Endodermal cell (in vitro differentiated cells): Measurements from ENCODE around the gene OPCML. TPM values are rescaled to one million over a fixed set of nuclear protein-coding genes. Genes with fewer than 3 reads are reported as not detected.
A peak's percentile ranks its signal among the peaks of the same experiment; 100 is the strongest.

ENCODE experiments used
- DNase-seq: peaks from one replicate; pipeline ENCODE4 v3.0.0-alpha.2; 2017
- H3K27ac ChIP-seq: 2 replicates; pipeline ENCODE4 v1.5.1; 2013; ENCODE audit warnings: mild to moderate bottlenecking, low read depth, low read length, moderate library complexity
- H3K27me3 ChIP-seq: 2 replicates; pipeline ENCODE4 v1.6.1; 2013; ENCODE audit warnings: mild to moderate bottlenecking, low read length, moderate library complexity; ENCODE audit not compliant: insufficient read depth, control insufficient read depth, poor library complexity, severe bottlenecking
- H3K36me3 ChIP-seq: 2 replicates; pipeline ENCODE4 v1.7.0; 2013; ENCODE audit warnings: mild to moderate bottlenecking, low read length, moderate library complexity; ENCODE audit not compliant: control insufficient read depth, insufficient read depth
- H3K4me1 ChIP-seq: one replicate; pipeline ENCODE4 v1.7.0; 2013; ENCODE audit warnings: low read length; ENCODE audit not compliant: control insufficient read depth, insufficient read depth
- H3K4me3 ChIP-seq: 2 replicates; pipeline ENCODE4 v1.5.1; 2013; ENCODE audit warnings: mild to moderate bottlenecking, low read length, moderate library complexity
- H3K9ac ChIP-seq: 2 replicates; pipeline ENCODE4 v1.6.1; 2013; ENCODE audit warnings: mild to moderate bottlenecking, low read length, moderate library complexity; ENCODE audit not compliant: poor library complexity, severe bottlenecking; ENCODE audit errors: extremely low read depth
- H3K9me3 ChIP-seq: 2 replicates; pipeline ENCODE4 v1.6.1; 2013; ENCODE audit warnings: mild to moderate bottlenecking, low read length, moderate library complexity; ENCODE audit not compliant: control insufficient read depth
- H3K27ac Mint-ChIP-seq: 2 replicates; pipeline ENCODE4 v1.8.0; 2020; ENCODE audit warnings: mixed read lengths
- H3K27me3 Mint-ChIP-seq: 2 replicates; pipeline ENCODE4 v1.8.0; 2021; ENCODE audit warnings: mild to moderate bottlenecking, mixed read lengths; ENCODE audit not compliant: insufficient read depth
- H3K36me3 Mint-ChIP-seq: 2 replicates; pipeline ENCODE4 v1.8.0; 2020; ENCODE audit warnings: low read depth, mixed read lengths
- H3K4me1 Mint-ChIP-seq: 2 replicates; pipeline ENCODE4 v1.8.0; 2020; ENCODE audit warnings: mixed read lengths
- H3K4me3 Mint-ChIP-seq: 2 replicates; pipeline ENCODE4 v1.8.0; 2020; ENCODE audit warnings: mild to moderate bottlenecking, moderate library complexity, mixed read lengths
- H3K9me3 Mint-ChIP-seq: 2 replicates; pipeline ENCODE4 v1.8.0; 2020; ENCODE audit warnings: mild to moderate bottlenecking, mixed read lengths
- CTCF ChIP-seq: fragments of 200-600 bp; sonication (generic); conservative IDR thresholded peaks from 2 replicates; pipeline ENCODE4 v1.5.0; 2021; ENCODE audit warnings: antibody characterized with exemption, mild to moderate bottlenecking
- WGBS, 2 experiments: methylation state at CpG; one replicate each; pipeline versions ENCODE4 v1.1.5 to v1.1.7; 2013; ENCODE audit warnings: missing lambda C conversion rate in 2 of 2, mixed read lengths in 1 of 2; ENCODE audit not compliant: insufficient coverage in 1 of 2, insufficient read length in 1 of 2; 5-methylcytosine and 5-hydroxymethylcytosine counted together
- total RNA-seq, 2 donors: library from RNA; stranded (reverse); fragmentation: NEBNext Ultra II Directional in 1 of 2; extraction: Animal tissue kit (Norgen Biotek cat#: 25700) in 1 of 2; gene quantifications; 2 replicates in 1 of 2; 3 replicates in 1 of 2; pipeline ENCODE4 v1.2.1, GENCODE V29; 2021

Gene OPCML
- total RNA-seq, 2 donors from 2014 or later, result 0.49 to 0.86 TPM

- H3K27ac ChIP-seq, result no peak overlapping the region
- no peaks in the 10 kb centered on the region for H3K36me3 Mint-ChIP-seq
- H3K27ac Mint-ChIP-seq, result no peak overlapping the region
- H3K4me1 ChIP-seq, result peaks cover 7% of the 10 kb centered on the region
- no peaks in the 10 kb centered on the region for H3K27me3 ChIP-seq
- no peak overlapping the region for H3K9ac ChIP-seq
- H3K4me3 Mint-ChIP-seq, result no peak overlapping the region
- no peaks in the 10 kb centered on the region for H3K9me3 ChIP-seq
- no peaks in the 10 kb centered on the region for H3K9me3 Mint-ChIP-seq
- peaks cover 2% of the 10 kb centered on the region for H3K27me3 Mint-ChIP-seq
- no peaks in the 10 kb centered on the region for H3K36me3 ChIP-seq
- WGBS, 2 experiments, result 91% methylated on average over 7 of the region's 7 CpGs; no CpG with 5 or more reads in 1 of the 2 experiments
- no peak for TF ChIP-seq CTCF
- H3K4me1 Mint-ChIP-seq, result peaks cover 11% of the 10 kb centered on the region
- no peak for DNase-seq
- H3K4me3 ChIP-seq, result no peak overlapping the region
These were observed 497.4 kb downstream of the OPCML start for GRCh38 chr11:133034929-133035328.

GRCh38 chr11:133029107-133029506 is 503.2 kb downstream of the OPCML start:
- Mint-ChIP-seq H3K27me3 (peaks cover 2% of the 10 kb centered on the region), H3K27ac (no peak overlapping the region), H3K36me3 (no peaks in the 10 kb centered on the region), H3K4me1 (peaks cover 12% of the 10 kb centered on the region), H3K9me3 (no peaks in the 10 kb centered on the region), H3K4me3 (no peak overlapping the region)
- H3K4me1 ChIP-seq, result no peaks in the 10 kb centered on the region
- WGBS, 2 experiments, result 61 to 72% methylated on average over 4 to 5 of the region's 5 CpGs
- H3K27me3 ChIP-seq, result no peaks in the 10 kb centered on the region
- no peak for TF ChIP-seq CTCF
- no peak overlapping the region for H3K4me3 ChIP-seq
- H3K36me3 ChIP-seq, result no peaks in the 10 kb centered on the region
- no peak overlapping the region for H3K9ac ChIP-seq
- no peaks in the 10 kb centered on the region for H3K9me3 ChIP-seq
- peak overlapping the region; percentile 92 for H3K27ac ChIP-seq
- DNase-seq, result no peak

GRCh38 chr11:133026952-133027351 is 505.3 kb downstream of the OPCML start:
- H3K36me3 ChIP-seq, result no peaks in the 10 kb centered on the region
- H3K27me3 ChIP-seq, result no peaks in the 10 kb centered on the region
- no peak overlapping the region for H3K9ac ChIP-seq
- no peak overlapping the region for H3K4me3 Mint-ChIP-seq
- no peak overlapping the region for H3K4me3 ChIP-seq
- no peak overlapping the region for H3K27ac Mint-ChIP-seq
- H3K9me3 ChIP-seq, result no peaks in the 10 kb centered on the region
- no peaks in the 10 kb centered on the region for H3K27me3 Mint-ChIP-seq
- 86% methylated on average over 1 of the region's 1 CpG; no CpG with 5 or more reads in 1 of the 2 experiments for WGBS, 2 experiments
- no peaks in the 10 kb centered on the region for H3K9me3 Mint-ChIP-seq
- no peaks in the 10 kb centered on the region for H3K36me3 Mint-ChIP-seq
- DNase-seq, result no peak
- TF ChIP-seq CTCF, result no peak
- peaks cover 31% of the 10 kb centered on the region for H3K4me1 Mint-ChIP-seq
- H3K27ac ChIP-seq, result no peak overlapping the region
- H3K4me1 ChIP-seq, result peaks cover 9% of the 10 kb centered on the region
